Endodermal cell (in vitro differentiated cells): ENCODE results near the gene ADGRG6. TPM values are rescaled to one million over a fixed set of nuclear protein-coding genes. Genes with fewer than 3 reads are reported as not detected.

Experiments used
- DNase-seq: peaks from one replicate; pipeline ENCODE4 v3.0.0-alpha.2; 2017
- H3K27ac ChIP-seq: 2 replicates; pipeline ENCODE4 v1.5.1; 2013; ENCODE audit warnings: mild to moderate bottlenecking, low read depth, low read length, moderate library complexity
- H3K27me3 ChIP-seq: 2 replicates; pipeline ENCODE4 v1.6.1; 2013; ENCODE audit warnings: mild to moderate bottlenecking, low read length, moderate library complexity; ENCODE audit not compliant: insufficient read depth, control insufficient read depth, poor library complexity, severe bottlenecking
- H3K36me3 ChIP-seq: 2 replicates; pipeline ENCODE4 v1.7.0; 2013; ENCODE audit warnings: mild to moderate bottlenecking, low read length, moderate library complexity; ENCODE audit not compliant: control insufficient read depth, insufficient read depth
- H3K4me1 ChIP-seq: one replicate; pipeline ENCODE4 v1.7.0; 2013; ENCODE audit warnings: low read length; ENCODE audit not compliant: control insufficient read depth, insufficient read depth
- H3K4me3 ChIP-seq: 2 replicates; pipeline ENCODE4 v1.5.1; 2013; ENCODE audit warnings: mild to moderate bottlenecking, low read length, moderate library complexity
- H3K9ac ChIP-seq: 2 replicates; pipeline ENCODE4 v1.6.1; 2013; ENCODE audit warnings: mild to moderate bottlenecking, low read length, moderate library complexity; ENCODE audit not compliant: poor library complexity, severe bottlenecking; ENCODE audit errors: extremely low read depth
- H3K9me3 ChIP-seq: 2 replicates; pipeline ENCODE4 v1.6.1; 2013; ENCODE audit warnings: mild to moderate bottlenecking, low read length, moderate library complexity; ENCODE audit not compliant: control insufficient read depth
- H3K27ac Mint-ChIP-seq: 2 replicates; pipeline ENCODE4 v1.8.0; 2020; ENCODE audit warnings: mixed read lengths
- H3K27me3 Mint-ChIP-seq: 2 replicates; pipeline ENCODE4 v1.8.0; 2021; ENCODE audit warnings: mild to moderate bottlenecking, mixed read lengths; ENCODE audit not compliant: insufficient read depth
- H3K36me3 Mint-ChIP-seq: 2 replicates; pipeline ENCODE4 v1.8.0; 2020; ENCODE audit warnings: low read depth, mixed read lengths
- H3K4me1 Mint-ChIP-seq: 2 replicates; pipeline ENCODE4 v1.8.0; 2020; ENCODE audit warnings: mixed read lengths
- H3K4me3 Mint-ChIP-seq: 2 replicates; pipeline ENCODE4 v1.8.0; 2020; ENCODE audit warnings: mild to moderate bottlenecking, moderate library complexity, mixed read lengths
- H3K9me3 Mint-ChIP-seq: 2 replicates; pipeline ENCODE4 v1.8.0; 2020; ENCODE audit warnings: mild to moderate bottlenecking, mixed read lengths
- WGBS, 2 experiments: methylation state at CpG; one replicate each; pipeline versions ENCODE4 v1.1.5 to v1.1.7; 2013; ENCODE audit warnings: missing lambda C conversion rate in 2 of 2, mixed read lengths in 1 of 2; ENCODE audit not compliant: insufficient coverage in 1 of 2, insufficient read length in 1 of 2; 5-methylcytosine and 5-hydroxymethylcytosine counted together
- total RNA-seq, 2 donors: library from RNA; stranded (reverse); fragmentation: NEBNext Ultra II Directional in 1 of 2; extraction: Animal tissue kit (Norgen Biotek cat#: 25700) in 1 of 2; gene quantifications; 2 replicates in 1 of 2; 3 replicates in 1 of 2; pipeline ENCODE4 v1.2.1, GENCODE V29; 2021
- TF ChIP-seq, protein P1 (sequence below): fragments of 200-600 bp; sonication (generic); conservative IDR thresholded peaks from 2 replicates; pipeline ENCODE4 v1.5.0; 2021; ENCODE audit warnings: antibody characterized with exemption, mild to moderate bottlenecking

The ADGRG6 gene
- total RNA-seq, 2 donors from 2014 or later = 20.4 to 26.8 TPM

DNA sequence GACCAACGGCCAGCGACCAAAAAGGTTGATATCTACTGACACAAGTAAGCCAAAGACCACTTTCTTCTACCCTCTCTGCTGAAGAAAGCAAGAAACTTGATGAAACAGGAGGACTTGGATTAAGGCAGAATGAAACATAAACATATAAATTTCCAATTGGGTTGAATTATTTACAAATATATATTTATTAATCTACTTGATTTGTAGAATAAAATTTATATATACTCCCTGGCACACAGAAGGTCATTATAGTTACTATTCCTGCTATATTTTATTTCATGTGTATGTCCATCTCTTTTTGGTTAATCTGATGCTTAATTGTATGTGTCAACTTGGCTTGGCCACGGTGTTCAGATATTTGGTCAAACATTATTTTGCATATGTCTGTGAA, 4.2 kb upstream of the ADGRG6 start:
- no peak for DNase-seq
- Histone ChIP-seq H3K4me1 (no peaks in the 10 kb centered on the region), H3K27me3 (peaks cover 21% of the 10 kb centered on the region), H3K4me3 (no peak overlapping the region), H3K9ac (no peak overlapping the region), H3K27ac (no peak overlapping the region), H3K36me3 (no peaks in the 10 kb centered on the region), H3K9me3 (no peaks in the 10 kb centered on the region)
- H3K27ac Mint-ChIP-seq = no peak overlapping the region
- TF ChIP-seq, protein P1, sequence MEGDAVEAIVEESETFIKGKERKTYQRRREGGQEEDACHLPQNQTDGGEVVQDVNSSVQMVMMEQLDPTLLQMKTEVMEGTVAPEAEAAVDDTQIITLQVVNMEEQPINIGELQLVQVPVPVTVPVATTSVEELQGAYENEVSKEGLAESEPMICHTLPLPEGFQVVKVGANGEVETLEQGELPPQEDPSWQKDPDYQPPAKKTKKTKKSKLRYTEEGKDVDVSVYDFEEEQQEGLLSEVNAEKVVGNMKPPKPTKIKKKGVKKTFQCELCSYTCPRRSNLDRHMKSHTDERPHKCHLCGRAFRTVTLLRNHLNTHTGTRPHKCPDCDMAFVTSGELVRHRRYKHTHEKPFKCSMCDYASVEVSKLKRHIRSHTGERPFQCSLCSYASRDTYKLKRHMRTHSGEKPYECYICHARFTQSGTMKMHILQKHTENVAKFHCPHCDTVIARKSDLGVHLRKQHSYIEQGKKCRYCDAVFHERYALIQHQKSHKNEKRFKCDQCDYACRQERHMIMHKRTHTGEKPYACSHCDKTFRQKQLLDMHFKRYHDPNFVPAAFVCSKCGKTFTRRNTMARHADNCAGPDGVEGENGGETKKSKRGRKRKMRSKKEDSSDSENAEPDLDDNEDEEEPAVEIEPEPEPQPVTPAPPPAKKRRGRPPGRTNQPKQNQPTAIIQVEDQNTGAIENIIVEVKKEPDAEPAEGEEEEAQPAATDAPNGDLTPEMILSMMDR = no peak
- H3K4me3 Mint-ChIP-seq = no peak overlapping the region
- H3K36me3 Mint-ChIP-seq = no peaks in the 10 kb centered on the region
- peaks cover 19% of the 10 kb centered on the region for H3K27me3 Mint-ChIP-seq
- WGBS, 2 experiments = 81 to 96% methylated on average over 2 to 3 of the region's 3 CpGs
- no peaks in the 10 kb centered on the region for H3K9me3 Mint-ChIP-seq
- H3K4me1 Mint-ChIP-seq = peaks cover 11% of the 10 kb centered on the region

DNA sequence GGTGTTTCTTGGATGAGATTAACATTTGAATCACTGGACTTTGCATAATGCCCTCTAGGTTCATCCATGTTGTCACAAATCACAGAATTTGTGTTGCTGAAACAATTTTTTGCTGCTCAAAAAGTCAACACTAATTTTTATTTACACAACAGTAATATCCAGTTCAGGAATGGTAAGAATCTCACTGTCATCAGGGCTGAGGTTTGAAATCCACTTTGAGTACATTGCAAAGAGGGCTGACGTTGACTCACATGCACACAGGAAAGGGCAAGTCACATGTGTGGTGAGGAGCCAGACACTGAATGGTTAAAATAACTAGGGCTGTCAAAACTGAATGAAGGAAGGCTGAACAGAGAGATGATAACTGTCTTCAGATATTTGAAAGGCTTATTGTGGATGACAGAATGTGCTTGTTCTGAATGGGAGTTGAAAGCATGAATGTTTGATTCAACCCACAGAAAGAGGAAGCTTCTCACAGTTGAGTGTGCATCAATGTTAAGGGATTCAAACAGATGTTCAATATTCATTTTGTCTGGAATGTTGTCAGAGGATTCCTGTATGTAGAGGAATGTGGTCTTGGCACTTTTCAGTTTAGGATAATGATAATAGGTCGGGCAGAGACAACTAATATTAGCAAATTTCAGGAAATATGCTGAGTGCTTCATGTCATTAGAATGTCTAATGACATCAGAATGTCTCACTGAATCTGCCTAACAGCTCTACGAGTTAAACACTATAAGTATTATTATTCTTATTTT, 3.6 kb upstream of the ADGRG6 start:
- H3K27ac ChIP-seq = no peak overlapping the region
- Mint-ChIP-seq H3K4me1 (peaks cover 16% of the 10 kb centered on the region), H3K27me3 (peaks cover 25% of the 10 kb centered on the region), H3K4me3 (no peak overlapping the region), H3K36me3 (no peaks in the 10 kb centered on the region), H3K27ac (no peak overlapping the region), H3K9me3 (no peaks in the 10 kb centered on the region)
- no peaks in the 10 kb centered on the region for H3K4me1 ChIP-seq
- no peaks in the 10 kb centered on the region for H3K9me3 ChIP-seq
- no peak overlapping the region for H3K9ac ChIP-seq
- TF ChIP-seq, protein P1 = no peak
- no peak overlapping the region for H3K4me3 ChIP-seq
- H3K36me3 ChIP-seq = no peaks in the 10 kb centered on the region
- H3K27me3 ChIP-seq = peaks cover 27% of the 10 kb centered on the region
- 60 to 82% methylated on average over 1 to 3 of the region's 3 CpGs for WGBS, 2 experiments
- no peak for DNase-seq

DNA sequence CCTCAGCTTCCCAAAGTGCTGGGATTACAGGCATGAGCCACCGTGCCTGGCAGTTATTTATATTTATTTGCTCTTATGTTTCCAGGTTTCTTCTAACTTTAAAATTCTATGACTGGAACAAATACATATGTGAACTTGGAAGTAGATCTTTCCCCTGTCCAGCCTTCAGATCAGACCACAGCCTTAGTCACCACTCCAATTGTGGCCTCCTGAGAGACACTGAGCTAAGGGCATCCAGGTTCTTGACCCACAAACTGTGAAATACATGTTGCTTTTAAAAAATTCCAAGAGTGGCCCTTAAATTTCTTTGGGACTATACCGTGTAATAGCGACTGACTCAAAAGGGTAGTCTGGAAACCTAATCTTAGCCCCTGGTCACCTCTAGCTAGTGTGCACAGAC, 1.5 kb upstream of the ADGRG6 start:
- Histone ChIP-seq H3K9ac (no peak overlapping the region), H3K27ac (no peak overlapping the region), H3K4me3 (no peak overlapping the region), H3K36me3 (no peaks in the 10 kb centered on the region), H3K4me1 (no peaks in the 10 kb centered on the region), H3K27me3 (peaks cover 35% of the 10 kb centered on the region), H3K9me3 (no peaks in the 10 kb centered on the region)
- no peak for DNase-seq
- H3K27me3 Mint-ChIP-seq = peaks cover 27% of the 10 kb centered on the region
- no peaks in the 10 kb centered on the region for H3K36me3 Mint-ChIP-seq
- peaks cover 19% of the 10 kb centered on the region for H3K4me1 Mint-ChIP-seq
- no peak overlapping the region for H3K4me3 Mint-ChIP-seq
- H3K27ac Mint-ChIP-seq = no peak overlapping the region
- 88 to 90% methylated on average over 2 to 3 of the region's 3 CpGs for WGBS, 2 experiments
- TF ChIP-seq, protein P1 = no peak
- no peaks in the 10 kb centered on the region for H3K9me3 Mint-ChIP-seq
